Left lobe of liver (tissue), 2 donors: ENCODE results near the gene ADGRG3. TPM values are rescaled to one million over a fixed set of nuclear protein-coding genes. Genes with fewer than 3 reads are reported as not detected.
A peak's percentile ranks its signal among the peaks of the same experiment; 100 is the strongest.
"Not testable (repeated sequence)": the region's sequence is repeated elsewhere in the genome, so short reads cannot be mapped to it uniquely, and the experiment has no call there.

Experiments
- ATAC-seq: fragments of 200-7000 bp; cut with Tn5 transposase; one replicate; pipeline ENCODE4 v1.9.1; 2020; ENCODE audit warnings: mild to moderate bottlenecking, moderate library complexity
- DNase-seq: peaks from one replicate; pipeline ENCODE4 v3.0.0-alpha.2; 2020; ENCODE audit warnings: low spot score
- total RNA-seq: library from RNA; stranded (reverse); gene quantifications from one replicate; pipeline ENCODE4 v1.2.1, GENCODE V29; 2021
- donor health status: DM: no; HTN: no; CAD: no; lungs with moderate emphysema.
- donor health status: DM: no; HTN: yes; CAD: no.

ADGRG3 gene
- total RNA-seq, 1 donor from 2014 or later = 0.43 TPM

- no peak for DNase-seq
- no peak for ATAC-seq
These were observed 5.9 kb upstream of the ADGRG3 start for GRCh38 chr16:57661936-57662906.

GRCh38 chr16:57663436-57663835 is 4.7 kb upstream of the ADGRG3 start:
- no peak for DNase-seq
- ATAC-seq = no peak

- ATAC-seq (no peak), DNase-seq (no peak)
These were observed 4.0 kb upstream of the ADGRG3 start for GRCh38 chr16:57663917-57664661.

- ATAC-seq (no peak), DNase-seq (no peak)
These were observed 3.5 kb upstream of the ADGRG3 start for GRCh38 chr16:57664662-57665025.

GRCh38 chr16:57665541-57665940 is 2.6 kb upstream of the ADGRG3 start:
- ATAC-seq (no peak), DNase-seq (no peak)

GRCh38 chr16:57666353-57667047 is 1.6 kb upstream of the ADGRG3 start:
- no peak for ATAC-seq
- DNase-seq = no peak

GRCh38 chr16:57667048-57667525 is 1.0 kb upstream of the ADGRG3 start:
- DNase-seq = no peak
- no peak for ATAC-seq

GRCh38 chr16:57667526-57668262 is 412 bp upstream of the ADGRG3 start:
- peak; percentile 85 for DNase-seq
- ATAC-seq = peak; percentile 86

- no peak for DNase-seq
These were observed 747 bp downstream of the ADGRG3 start for GRCh38 chr16:57668630-57669475.

GRCh38 chr16:57669476-57670162 is 1.5 kb downstream of the ADGRG3 start:
- no peak for ATAC-seq
- no peak for DNase-seq

More at GRCh38 chr16:57668630-57669475, 747 bp downstream of the ADGRG3 start:
- ATAC-seq = no peak

- no peak for DNase-seq
- no peak for ATAC-seq
These were observed 2.1 kb downstream of the ADGRG3 start for GRCh38 chr16:57670196-57670595.

GRCh38 chr16:57671451-57671850 is 3.3 kb downstream of the ADGRG3 start:
- ATAC-seq, DNase-seq: not testable (repeated sequence)

- no peak for DNase-seq
- no peak for ATAC-seq
These were observed 4.3 kb downstream of the ADGRG3 start for GRCh38 chr16:57672416-57672815.

GRCh38 chr16:57672824-57673223 is 4.7 kb downstream of the ADGRG3 start:
- ATAC-seq (no peak), DNase-seq (no peak)

- DNase-seq = no peak
- peak; percentile 54 for ATAC-seq
These were observed 7.8 kb downstream of the ADGRG3 start for GRCh38 chr16:57675741-57676551.

- no peak for ATAC-seq
- no peak for DNase-seq
These were observed 8.5 kb downstream of the ADGRG3 start for GRCh38 chr16:57676553-57677085.

- peak; percentile 88 for DNase-seq
- ATAC-seq = peak; percentile 94
These were observed 9.7 kb downstream of the ADGRG3 start for GRCh38 chr16:57677622-57678369.
